PC-9 (cell line): ENCODE data around the gene GMDS. TPM values are rescaled to one million over a fixed set of nuclear protein-coding genes. Genes with fewer than 3 reads are reported as not detected.

Experiments
- BruUV-seq: library from RNA; stranded (reverse); fragments of 400-500 nt; replicated peaks from 2 replicates; lab custom pipeline; 2021; lab: Mats Ljungman, UMichigan
- CTCF ChIA-PET: fragments of 300-600 bp; sonication (Branson Sonifier 250); formaldehyde crosslinking; loops from one replicate; lab custom pipeline; 2022; ENCODE audit warnings: antibody characterized with exemption; lab: Charles Lee
- POLR2A ChIA-PET: fragments of 300-600 bp; sonication (Branson Sonifier 250); formaldehyde crosslinking; loops from one replicate; lab custom pipeline; 2022; ENCODE audit warnings: antibody characterized with exemption; ENCODE audit not compliant: unreplicated experiment; lab: Charles Lee
- DNase-seq, 2 experiments: peaks; one replicate each; pipeline versions ENCODE4 v3.0.0 to v3.0.0-alpha.2; 2015 to 2022; ENCODE audit warnings: mixed read lengths in 1 of 2
- H2AFZ ChIP-seq: fragments of 200-600 bp; sonication (generic); 2 replicates; pipeline ENCODE4 v1.8.1; 2017; ENCODE audit warnings: antibody characterized with exemption
- H3F3A ChIP-seq: fragments of 200-600 bp; sonication (generic); 2 replicates; pipeline ENCODE4 v1.8.1; 2017; ENCODE audit warnings: antibody characterized with exemption, mild to moderate bottlenecking, low read depth; ENCODE audit not compliant: insufficient read depth
- H3K27ac ChIP-seq: fragments of 200-600 bp; sonication (generic); 2 replicates; pipeline ENCODE4 v1.6.1; 2016; ENCODE audit warnings: mixed run types
- H3K27me3 ChIP-seq: fragments of 200-600 bp; sonication (generic); 2 replicates; pipeline ENCODE4 v1.6.1; 2016; ENCODE audit warnings: low read depth, mixed run types; ENCODE audit not compliant: insufficient read depth
- H3K36me3 ChIP-seq: fragments of 200-600 bp; sonication (generic); 2 replicates; pipeline ENCODE4 v1.6.1; 2016; ENCODE audit warnings: low read depth, mixed run types
- H3K4me1 ChIP-seq: fragments of 200-600 bp; sonication (generic); replicated peaks from 2 replicates; pipeline ENCODE4 v1.6.1; 2016; ENCODE audit warnings: mixed run types; ENCODE audit not compliant: insufficient read depth
- H3K4me2 ChIP-seq: fragments of 200-600 bp; sonication (generic); 2 replicates; pipeline ENCODE4 v1.6.1; 2017; ENCODE audit warnings: mixed run types
- H3K4me3 ChIP-seq: fragments of 200-600 bp; sonication (generic); 2 replicates; pipeline ENCODE4 v1.6.1; 2016; ENCODE audit warnings: mixed run types
- H3K79me2 ChIP-seq: fragments of 200-600 bp; sonication (generic); 2 replicates; pipeline ENCODE4 v1.6.1; 2017; ENCODE audit warnings: low read depth, mixed run types
- H3K9me2 ChIP-seq: fragments of 200-600 bp; sonication (generic); 2 replicates; pipeline ENCODE4 v1.8.1; 2017; ENCODE audit warnings: mild to moderate bottlenecking; ENCODE audit not compliant: insufficient read depth
- H3K9me3 ChIP-seq: fragments of 200-600 bp; sonication (generic); 2 replicates; pipeline ENCODE4 v1.8.1; 2016; ENCODE audit warnings: low read depth; ENCODE audit not compliant: insufficient read depth
- H4K20me1 ChIP-seq: fragments of 200-600 bp; sonication (generic); 2 replicates; pipeline ENCODE4 v1.8.1; 2017; ENCODE audit not compliant: insufficient read depth
- CTCF ChIP-seq: fragments of 200-600 bp; sonication (generic); conservative IDR thresholded peaks from 2 replicates; pipeline ENCODE4 v1.6.1; 2017; ENCODE audit warnings: mixed run types, antibody characterized with exemption, mild to moderate bottlenecking, moderate library complexity
- EZH2 ChIP-seq: fragments of 200-600 bp; sonication (generic); IDR thresholded peaks from 2 replicates; pipeline ENCODE4 v1.8.0; 2017; ENCODE audit warnings: antibody characterized with exemption, low read depth
- intact Hi-C: fragments of 100-400 bp; cut with micrococcal nuclease; formaldehyde crosslinking; loops from one replicate; pipeline ENCODE4 v1.10.0; 2022; ENCODE audit not compliant: unreplicated experiment
- total RNA-seq: library from RNA; stranded (reverse); gene quantifications from 2 replicates; pipeline ENCODE4 v1.2.3, GENCODE V29; 2021

The GMDS gene
- total RNA-seq, 1 experiment from 2014 or later = 30.1 TPM

DNA sequence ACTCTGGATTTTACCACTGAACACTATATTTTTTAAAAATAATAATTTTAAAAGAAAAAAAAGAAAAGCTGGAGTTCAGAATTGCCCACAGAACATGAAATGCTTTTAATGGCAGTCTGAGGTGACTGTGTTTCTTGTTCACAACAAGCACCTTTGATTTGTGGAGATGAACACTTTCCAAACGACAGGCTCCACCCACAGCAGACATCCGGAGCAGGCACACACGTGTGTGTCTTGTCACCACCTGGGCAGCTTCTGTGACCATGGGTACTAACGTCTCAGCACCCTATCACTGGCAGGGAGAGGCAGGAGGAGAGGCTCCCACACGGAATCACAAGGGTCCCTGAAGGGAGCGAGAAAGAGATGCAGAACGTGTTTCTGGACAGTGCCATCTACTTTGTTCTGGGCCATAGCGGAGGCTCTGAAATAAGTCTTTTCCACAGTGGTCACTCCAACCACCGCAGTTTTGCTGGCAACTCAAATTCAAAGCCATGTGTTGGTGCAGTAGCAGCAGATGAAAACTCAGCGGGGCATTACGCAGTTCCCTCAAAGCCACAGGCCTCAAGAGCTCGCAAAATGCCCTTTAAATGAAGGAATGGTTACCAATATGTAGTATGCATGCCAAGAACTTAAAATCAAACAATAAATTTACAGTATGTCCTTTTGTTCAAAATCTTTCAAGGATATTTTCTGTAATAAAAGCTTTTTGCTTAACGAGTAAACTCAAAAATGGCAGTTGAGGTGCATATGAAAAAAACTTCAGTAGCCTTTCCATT is 393.5 kb downstream of the GMDS start:
- POLR2A ChIA-PET = no interaction called here
- Histone ChIP-seq H3K79me2 (no peaks in the 10 kb centered on the region), H3K27ac (no peak overlapping the region), H3K9me3 (no peaks in the 10 kb centered on the region), H3K4me3 (no peak overlapping the region), H3K27me3 (no peaks in the 10 kb centered on the region), H2AFZ (no peak overlapping the region), H4K20me1 (no peaks in the 10 kb centered on the region), H3K36me3 (no peaks in the 10 kb centered on the region), H3F3A (no peaks in the 10 kb centered on the region), H3K4me1 (no peaks in the 10 kb centered on the region), H3K4me2 (no peak overlapping the region), H3K9me2 (no peaks in the 10 kb centered on the region)
- no TSS peak for BruUV-seq
- TF ChIP-seq CTCF (no peak), EZH2 (no peak)
- intact Hi-C loops = no loop called here
- CTCF ChIA-PET = no interaction called here
- no peak for DNase-seq

- Histone ChIP-seq H3K27ac (no peak overlapping the region), H3K9me2 (no peaks in the 10 kb centered on the region), H3K4me3 (no peak overlapping the region), H4K20me1 (no peaks in the 10 kb centered on the region), H2AFZ (no peak overlapping the region), H3F3A (no peaks in the 10 kb centered on the region), H3K4me1 (no peaks in the 10 kb centered on the region), H3K4me2 (no peak overlapping the region), H3K79me2 (no peaks in the 10 kb centered on the region), H3K9me3 (no peaks in the 10 kb centered on the region), H3K36me3 (no peaks in the 10 kb centered on the region), H3K27me3 (no peaks in the 10 kb centered on the region)
- intact Hi-C loops = no loop called here
- CTCF ChIA-PET = no interaction called here
- no TSS peak for BruUV-seq
- TF ChIP-seq CTCF = no peak
- TF ChIP-seq EZH2 = no peak
- DNase-seq = no peak
- POLR2A ChIA-PET = no interaction called here
Observed at GRCh38 chr6:1850840-1851157, 394.6 kb downstream of the GMDS start.

DNA sequence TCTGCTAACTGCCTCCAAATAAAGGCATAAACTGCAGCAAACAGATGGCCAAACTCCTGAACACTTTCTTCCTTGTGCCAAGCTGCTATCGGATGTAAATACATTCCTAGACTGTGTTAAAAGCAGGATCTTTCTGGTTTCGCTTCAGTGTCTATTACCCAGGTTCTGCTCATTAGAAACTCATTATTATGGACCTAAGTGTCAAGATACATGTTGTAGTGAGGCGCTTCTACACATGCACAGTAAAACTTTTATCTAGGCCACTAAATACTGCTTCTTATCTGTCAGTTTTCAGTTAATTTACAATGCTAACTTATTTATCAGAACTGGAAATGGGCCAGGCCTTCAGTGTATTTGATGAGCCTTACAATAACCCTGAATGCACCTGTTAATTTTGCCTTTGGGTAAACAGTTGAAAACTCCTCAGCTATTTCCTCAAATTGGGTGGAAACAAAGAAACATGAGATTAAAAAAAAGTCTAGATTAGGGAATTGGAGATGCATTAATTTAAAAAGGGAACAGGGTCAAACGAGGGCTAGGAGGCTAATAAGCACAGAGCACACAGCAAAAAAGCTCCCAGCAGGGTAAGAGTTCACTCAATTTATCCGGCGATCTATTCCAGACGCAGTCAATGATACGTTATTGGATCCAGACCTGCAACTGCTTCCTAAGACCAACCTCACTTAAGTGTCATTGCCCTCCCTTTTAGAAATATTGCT is 395.1 kb downstream of the GMDS start:
- intact Hi-C loops = no loop called here
- Histone ChIP-seq H3K4me2 (no peak overlapping the region), H3K79me2 (no peaks in the 10 kb centered on the region), H3K4me1 (no peaks in the 10 kb centered on the region), H3K36me3 (no peaks in the 10 kb centered on the region), H2AFZ (no peak overlapping the region), H3K9me3 (no peaks in the 10 kb centered on the region), H3K27me3 (no peaks in the 10 kb centered on the region), H3F3A (no peaks in the 10 kb centered on the region), H4K20me1 (no peaks in the 10 kb centered on the region), H3K4me3 (no peak overlapping the region), H3K9me2 (no peaks in the 10 kb centered on the region), H3K27ac (no peak overlapping the region)
- TF ChIP-seq CTCF (no peak), EZH2 (no peak)
- no peak for DNase-seq
- ChIA-PET CTCF (no interaction called here), POLR2A (interaction anchor here (0.7 kb wide), 1 partner anchor 180 kb away, joined by 14 read pairs; no protein-coding TSS in a partner anchor)
- no TSS peak for BruUV-seq
